Astrocyte (in vitro differentiated cells and primary cell): Measurements from ENCODE around the gene KCP.

Experiments used
- CTCF ChIP-seq: IDR thresholded peaks from 2 replicates; pipeline ENCODE4 v1.5.1; 2011; ENCODE audit warnings: low read depth, mild to moderate bottlenecking, inconsistent platforms, low read length, moderate library complexity; ENCODE audit not compliant: insufficient read depth
- EZH2 ChIP-seq: IDR thresholded peaks from 2 replicates; pipeline ENCODE4 v1.6.1; 2012; ENCODE audit warnings: mild to moderate bottlenecking, low read length, inconsistent platforms; ENCODE audit not compliant: insufficient read depth

GRCh38 chr7:128906766-128907559, 3.5 kb downstream of the KCP start:
- TF ChIP-seq CTCF (no peak), EZH2 (no peak)
